Superior temporal gyrus (tissue), 1 donor: ENCODE results near the gene CYP1A1.
"Not testable (repeated sequence)": the region's sequence is repeated elsewhere in the genome, so short reads cannot be mapped to it uniquely, and the experiment has no call there.

ENCODE experiments used
- DNase-seq: peaks from one replicate; pipeline ENCODE4 v3.0.0-alpha.2; 2016; ENCODE audit errors: extremely low spot score

The CYP1A1 gene

DNA sequence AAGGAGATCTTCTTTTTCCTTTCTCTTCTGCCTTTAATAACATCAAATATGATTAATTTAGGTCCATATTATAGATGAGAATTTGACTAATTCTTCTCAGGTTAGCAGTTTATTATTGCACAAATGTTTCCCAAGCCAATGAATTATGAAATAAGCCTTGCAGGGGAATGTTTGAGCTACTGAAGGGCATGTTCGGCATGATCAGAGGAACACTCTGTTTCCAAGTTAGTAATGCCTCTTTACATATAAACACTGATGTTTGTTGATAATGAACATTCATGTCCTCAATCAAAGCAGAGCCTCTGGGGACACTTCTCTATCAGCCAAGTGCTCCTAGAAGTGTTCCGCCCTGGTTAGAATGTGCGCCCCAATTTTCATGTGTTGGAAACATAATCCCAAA is 10.0 kb upstream of the CYP1A1 start:
- DNase-seq, result no peak

DNA sequence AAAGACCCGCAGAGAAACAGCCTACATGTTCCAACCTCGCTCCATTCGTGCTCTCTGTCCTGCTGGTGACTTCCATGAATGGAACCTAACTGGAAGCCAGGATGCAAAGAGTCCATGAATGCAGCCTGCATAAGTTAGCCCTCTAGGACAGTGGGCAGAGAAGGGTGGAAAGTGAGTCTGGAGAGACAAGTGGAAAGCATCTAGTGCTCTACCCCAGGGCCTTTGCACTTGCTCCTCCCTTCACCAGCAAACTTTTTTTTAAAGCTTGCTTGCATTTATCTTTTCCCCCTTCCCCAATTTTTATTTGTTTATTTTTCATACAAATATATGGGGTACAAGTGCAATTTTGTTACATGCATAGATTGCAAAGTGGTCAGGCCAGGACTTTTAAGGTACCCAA is 7.9 kb upstream of the CYP1A1 start:
- DNase-seq, result no peak

DNA sequence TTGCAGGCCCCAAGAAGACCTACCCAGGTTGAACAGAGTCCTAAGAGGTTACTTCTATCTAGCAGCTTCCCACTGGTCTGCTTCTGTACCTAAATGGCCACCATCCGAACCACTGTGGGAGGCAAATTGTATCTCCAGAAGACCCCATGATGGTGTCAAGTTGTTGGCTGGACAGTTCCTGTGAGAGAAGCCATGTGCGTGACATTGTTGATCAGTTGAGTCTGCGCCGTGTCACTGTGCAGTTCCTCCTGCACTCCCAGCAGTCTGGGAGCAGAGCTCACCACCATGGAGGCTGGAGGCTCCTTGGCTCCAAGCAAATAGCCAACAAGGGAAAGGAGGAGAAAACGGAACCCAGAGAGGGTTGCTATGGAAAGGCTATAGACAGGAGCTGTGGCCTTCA is 7.5 kb upstream of the CYP1A1 start:
- no peak for DNase-seq

DNA sequence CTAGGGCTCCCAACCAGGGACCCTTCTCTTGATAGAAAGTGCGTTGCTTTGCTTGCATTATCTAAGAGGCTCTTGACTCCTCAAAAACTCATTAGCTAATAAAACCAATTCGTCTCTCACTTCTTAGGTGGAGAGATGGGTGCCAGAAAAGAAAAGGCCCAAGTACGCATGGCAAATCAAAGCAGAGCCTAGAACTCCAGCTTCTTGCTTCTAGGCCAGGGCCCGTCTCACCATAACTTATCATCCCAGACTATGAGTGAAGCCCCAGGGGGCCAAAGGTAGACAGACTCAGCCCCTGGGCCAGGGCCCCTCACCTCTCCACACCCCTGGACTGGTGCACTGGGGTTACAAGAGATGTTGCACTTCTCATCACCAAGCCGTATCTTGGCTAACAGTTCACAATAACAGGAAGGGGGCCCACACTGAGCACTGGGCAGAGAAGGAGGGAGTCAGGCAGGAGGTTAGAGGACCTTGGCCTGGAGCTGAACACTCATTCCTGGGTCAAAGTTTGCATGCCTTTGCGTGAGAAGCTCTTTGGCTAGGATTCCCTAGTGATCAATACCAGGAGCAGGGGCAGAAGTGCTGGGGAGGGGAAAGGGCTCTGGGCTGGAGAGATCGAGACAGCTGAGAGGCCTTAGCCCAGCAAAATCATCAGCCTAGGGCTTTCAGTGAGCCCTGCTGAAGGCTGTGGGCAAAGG is 5.4 kb upstream of the CYP1A1 start:
- no peak for DNase-seq

DNA sequence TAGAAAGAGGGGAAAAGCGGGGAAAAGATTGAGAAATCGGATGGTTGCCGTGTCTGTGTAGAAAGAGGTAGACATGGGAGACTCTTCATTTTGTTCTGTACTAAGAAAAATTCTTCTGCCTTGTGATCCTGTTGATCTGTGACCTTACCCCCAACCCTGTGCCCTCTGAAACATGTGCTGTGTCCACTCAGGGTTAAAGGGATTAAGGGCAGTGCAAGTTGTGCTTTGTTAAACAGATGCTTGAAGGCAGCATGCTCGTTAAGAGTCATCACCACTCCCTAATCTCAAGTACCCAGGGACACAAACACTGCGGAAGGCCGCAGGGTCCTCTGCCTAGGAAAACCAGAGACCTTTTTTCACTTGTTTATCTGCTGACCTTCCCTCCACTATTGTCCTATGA is 4.0 kb upstream of the CYP1A1 start:
- DNase-seq, result not testable (repeated sequence)

DNA sequence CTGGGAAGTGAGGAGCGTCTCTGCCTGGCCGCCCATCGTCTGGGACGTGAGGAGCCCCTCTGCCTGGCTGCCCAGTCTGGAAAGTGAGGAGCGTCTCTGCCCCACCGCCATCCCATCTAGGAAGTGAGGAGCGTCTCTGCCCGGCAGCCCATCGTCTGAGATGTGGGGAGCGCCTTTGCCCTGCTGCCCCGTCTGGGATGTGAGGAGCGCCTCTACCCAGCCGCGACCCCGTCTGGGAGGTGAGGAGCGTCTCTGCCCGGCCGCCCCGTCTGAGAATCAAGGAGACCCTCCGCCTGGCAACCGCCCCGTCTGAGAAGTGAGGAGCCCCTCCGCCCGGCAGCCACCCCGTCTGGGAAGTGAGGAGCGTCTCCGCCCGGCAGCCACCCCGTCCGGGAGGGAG is 3.4 kb upstream of the CYP1A1 start:
- DNase-seq, result not testable (repeated sequence)

DNA sequence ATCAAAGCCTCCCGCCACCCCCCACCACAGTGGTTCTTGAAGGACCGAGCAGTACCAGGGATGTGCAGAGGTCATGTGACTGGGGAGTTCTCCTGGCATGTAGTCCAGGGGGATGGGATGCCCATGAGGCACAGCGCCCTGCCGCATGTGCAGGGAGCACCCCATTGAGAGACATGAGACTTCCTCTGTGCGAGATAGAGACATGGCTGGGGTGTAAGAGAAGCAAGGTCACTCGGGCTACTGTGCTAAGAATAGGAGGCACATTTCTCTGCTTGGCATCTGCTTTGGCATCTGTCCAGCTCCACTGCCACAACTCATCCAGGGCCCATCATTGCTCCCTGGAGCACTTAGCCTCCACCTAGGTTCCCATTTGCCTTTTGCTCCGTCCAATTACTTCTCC is 2.4 kb upstream of the CYP1A1 start:
- DNase-seq, result no peak

DNA sequence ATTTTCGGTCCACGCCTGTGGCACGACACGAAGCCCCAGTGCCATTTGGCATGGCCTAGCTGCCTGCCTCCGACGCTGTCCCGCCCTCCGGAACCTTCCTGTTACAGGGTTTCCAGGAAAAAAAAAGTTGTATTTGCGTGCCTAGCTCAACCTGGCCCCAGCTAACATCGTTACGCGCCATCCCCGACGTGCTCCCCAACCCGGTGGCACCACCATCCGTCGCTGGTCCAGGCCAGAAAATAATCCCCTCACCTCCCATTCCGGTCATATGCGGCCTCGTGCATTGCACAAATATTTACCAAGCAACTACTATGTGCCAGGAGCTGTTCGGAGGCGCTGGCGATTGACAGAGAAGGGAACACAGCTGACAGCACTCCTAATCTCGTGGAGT is 1.4 kb upstream of the CYP1A1 start:
- DNase-seq, result no peak

DNA sequence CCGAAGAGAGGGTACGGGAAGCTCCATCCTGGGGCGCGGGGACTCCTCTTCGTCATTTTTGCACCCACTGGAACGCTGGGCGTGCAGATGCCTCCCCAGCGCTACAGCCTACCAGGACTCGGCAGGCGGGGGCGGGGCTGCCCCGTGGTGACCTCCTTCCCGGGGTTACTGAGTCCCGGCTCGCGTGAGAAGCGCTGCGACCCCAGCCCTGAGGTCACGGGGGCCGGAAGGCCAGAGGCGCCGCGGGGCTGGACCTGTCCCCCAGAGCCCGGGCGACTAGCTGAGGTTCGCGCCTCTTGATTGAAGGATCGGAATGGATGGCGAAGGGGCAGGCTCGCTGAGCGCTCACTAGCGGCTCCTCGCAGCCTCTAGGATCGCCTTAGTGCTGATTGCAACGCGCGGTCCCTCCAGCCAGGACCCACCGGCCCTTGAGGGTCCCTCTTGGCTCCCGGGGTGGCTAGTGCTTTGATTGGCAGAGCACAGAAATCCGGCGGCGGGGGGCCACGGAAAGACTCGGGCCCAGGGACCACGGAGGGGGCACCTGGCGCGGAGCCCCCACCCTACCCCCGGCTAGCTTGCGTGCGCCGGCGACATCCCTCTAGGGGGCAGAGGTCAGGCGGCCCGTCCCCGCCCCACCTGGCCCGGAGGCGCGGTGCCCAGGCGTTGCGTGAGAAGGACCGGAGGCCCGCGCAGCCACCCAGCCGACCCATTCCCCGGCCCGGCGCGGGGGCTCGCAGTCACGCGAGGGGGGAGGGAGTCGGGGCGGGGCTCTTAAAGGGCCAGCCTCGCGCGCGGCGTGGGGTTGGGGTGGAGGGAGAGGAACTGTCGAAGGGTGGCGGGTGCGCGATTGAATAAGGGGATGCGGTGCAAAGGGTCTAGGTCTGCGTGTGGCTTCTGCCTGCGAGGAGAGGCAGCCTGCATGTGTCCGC is 781 bp upstream of the CYP1A1 start:
- no peak for DNase-seq

DNA sequence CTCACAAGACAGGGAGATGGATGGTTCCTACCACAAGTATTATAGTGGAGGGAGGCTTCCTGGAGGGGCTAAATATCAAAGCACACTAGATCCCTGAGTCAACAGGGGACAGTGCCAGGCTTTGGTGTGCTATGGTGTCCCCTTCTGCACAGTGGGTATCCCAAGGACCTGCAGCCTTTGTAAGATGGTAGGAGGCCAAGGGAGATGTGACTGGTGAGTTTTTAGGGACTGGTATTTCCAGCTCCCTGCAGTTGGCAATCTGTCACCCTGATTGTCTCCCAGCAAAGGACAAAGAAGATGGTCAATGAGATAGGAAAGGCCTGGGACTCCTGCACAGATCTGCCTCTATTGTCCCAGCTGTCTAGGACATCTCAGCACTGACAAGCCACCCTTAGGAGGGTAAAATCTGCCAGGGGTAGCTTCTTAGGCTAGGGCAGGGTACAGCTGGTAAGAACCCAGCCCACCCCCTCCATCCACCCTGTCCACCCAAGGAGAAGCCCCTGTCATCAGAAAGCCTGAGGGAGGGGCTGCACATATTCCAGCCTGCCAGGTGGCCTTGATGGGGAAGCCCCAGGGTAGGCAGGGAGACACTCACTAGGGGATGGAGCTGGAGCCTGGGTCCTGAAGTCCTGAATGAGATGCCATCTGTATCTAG is 631 bp downstream of the CYP1A1 start:
- no peak for DNase-seq

DNA sequence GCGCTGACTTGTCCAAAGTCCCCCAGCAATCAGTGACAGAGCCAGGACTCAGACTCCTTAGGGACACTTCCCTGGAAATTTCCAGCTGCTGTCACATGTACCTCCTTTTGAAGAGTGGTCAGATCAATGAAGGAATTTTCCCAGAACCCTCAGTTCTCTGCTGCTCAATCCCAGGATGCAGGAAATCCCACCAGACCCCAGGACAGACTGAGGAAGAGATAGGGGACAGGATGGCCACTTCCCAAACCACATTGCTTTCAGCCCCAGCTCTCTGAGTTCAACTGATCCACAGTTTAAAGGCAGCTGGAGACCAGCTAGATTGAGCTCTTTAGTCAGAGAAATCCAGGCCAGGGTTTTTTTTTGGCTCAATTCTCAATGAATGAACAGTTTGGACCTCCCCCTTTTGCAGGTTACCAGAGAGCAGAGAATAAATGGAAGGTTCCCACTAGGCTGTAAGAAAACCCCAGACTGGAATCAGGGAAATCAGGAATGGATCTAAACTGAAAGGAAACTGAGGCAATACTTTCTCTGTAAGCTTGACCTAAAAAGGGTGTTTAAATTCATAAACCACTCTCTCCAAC is 1.5 kb downstream of the CYP1A1 start:
- DNase-seq, result peak; percentile 90

DNA sequence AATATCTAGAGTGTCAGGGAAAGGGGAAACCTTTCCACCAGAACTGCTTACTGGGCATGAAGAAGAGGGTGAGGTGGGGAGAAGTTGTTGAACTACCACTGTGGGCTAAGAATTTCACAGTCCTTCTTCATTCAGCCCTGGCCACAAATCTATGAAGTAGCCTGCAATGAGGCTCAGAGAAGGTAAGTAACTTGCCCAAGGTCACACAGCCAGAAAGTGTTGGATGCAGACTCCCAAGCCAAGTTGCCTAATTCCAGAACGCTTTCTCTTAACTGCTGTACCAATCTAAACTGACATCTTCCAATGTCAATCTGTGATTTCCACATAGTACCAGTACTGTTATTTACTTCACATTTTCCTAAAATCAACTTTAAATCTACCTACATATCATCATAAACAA is 2.1 kb downstream of the CYP1A1 start:
- DNase-seq, result no peak

DNA sequence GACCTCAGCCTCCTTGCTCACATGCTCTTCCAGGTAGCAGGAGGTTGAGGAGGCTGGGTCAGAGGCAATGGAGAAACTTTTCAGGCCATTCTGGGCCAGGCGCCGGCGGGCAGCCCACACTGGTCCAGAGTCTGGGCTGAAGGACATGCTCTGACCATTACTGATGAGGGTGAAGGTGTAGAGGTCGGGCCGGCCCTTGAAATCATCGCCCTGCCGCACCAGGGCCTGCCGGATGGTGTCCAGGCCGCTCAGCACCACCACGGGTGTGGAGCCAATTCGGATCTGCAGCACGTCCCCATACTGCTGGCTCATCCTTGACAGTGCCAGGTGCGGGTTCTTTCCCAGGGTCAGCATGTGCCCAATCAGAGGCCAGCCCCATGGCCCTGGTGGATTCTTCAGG is 2.7 kb downstream of the CYP1A1 start:
- DNase-seq, result no peak

DNA sequence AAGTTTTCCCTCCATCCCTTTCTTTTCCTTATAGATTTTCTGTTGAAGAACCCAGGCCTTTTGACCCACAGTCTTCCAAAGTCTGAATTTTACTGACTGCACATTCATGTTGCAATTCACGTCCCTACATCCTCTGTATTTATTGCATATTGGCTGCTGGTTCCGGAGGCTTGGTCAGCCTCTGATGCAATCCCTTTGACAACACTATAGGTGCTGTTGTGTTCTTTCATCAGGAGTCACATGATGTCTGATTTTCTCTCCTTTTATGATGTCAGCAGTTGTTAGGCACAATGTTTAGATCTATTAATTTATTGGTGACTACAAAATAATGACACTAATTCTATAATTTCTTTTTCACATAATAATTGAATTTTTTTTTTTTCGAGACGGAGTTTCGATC is 8.7 kb downstream of the CYP1A1 start:
- no peak for DNase-seq

DNA sequence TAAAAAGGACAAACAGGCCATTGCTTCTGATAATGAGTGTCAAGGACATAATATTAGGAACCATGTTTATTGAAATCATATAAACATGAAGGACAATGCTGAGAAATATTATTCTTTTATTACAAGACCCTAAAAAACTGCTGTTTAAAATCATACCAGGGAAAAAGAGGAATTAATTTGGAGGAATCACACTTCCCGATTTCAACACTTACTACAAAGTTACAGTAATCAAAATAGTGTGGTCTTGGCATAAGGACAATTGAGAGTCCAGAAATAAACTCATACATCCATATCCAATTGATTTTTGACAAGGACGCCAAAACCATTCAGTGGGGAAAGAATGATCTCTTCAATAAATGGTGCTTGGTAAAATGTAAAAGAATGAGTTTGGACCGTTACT is 13.0 kb downstream of the CYP1A1 start:
- no peak for DNase-seq

DNA sequence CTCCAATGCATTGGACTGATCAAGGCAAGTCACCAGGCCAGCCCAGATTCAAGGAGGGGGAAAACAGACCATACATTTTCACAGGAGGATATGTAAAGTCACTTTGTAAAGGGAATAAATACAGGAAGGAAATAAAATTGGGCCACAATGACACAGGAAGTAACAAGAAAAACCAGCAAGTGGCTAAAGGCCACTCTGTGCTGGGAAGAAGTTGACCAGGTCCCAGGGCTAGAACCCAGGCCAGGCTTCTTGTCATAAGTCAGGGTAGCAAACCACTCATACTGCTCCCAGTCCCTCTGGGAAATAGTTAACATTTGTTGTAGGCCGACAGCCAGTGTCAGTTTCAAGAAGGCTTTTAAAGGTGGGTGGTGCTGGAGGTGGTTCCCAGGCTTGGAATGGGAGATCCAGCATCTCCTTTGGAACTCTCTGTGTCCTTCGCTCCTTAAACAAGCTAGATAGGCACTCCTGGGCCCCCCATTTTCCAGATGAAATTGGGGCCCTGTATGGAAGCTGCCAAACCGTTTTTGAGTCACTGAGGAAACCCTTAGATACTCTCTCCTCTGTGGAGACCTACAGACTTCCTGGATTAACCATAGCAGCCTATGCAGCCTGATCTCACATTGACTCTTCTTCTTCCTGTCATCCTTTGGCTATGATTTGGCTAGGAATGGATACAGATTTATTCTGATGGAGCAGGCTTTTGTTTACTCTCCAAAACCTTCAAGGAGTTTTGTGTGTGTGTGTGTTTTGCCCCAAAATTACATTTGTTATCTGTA is 14.8 kb downstream of the CYP1A1 start:
- DNase-seq, result no peak

DNA sequence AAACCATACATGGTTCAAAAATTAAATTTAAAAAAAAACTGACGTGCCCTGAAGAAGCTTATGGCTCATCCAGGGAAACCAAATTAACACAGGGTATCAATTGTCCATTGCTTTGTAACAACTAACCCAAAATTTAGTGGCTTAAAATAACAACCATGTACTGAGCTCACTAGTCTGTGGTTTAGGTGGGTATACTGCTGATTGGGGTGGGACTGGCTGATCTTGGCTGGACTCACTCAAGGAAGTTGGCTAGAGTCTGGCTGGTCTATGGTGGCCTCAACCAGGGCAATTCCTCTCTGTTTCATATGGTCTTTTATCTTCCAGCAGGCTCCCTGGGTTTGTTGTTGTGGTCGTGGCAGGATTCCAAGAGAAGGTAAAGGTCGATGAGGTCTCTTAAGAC is 15.4 kb downstream of the CYP1A1 start:
- DNase-seq, result no peak

DNA sequence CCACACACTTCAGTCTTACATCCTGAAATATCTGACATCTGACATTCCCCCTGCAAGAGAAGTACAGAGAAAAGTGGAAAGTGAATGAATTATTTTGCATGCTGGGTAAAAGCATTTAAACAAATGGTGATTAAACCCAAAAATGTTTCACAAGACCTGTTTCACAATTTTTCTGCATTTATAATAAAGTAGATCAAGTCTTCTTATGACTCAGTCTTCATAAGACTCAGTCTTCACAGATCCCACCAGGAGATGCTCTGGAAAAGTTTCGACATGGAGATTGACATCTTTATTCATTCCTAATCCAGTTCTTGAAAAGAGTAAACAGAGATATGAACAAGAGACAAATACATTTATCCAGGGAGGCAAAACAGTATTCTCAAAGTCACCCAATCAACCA is 16.3 kb downstream of the CYP1A1 start:
- no peak for DNase-seq

DNA sequence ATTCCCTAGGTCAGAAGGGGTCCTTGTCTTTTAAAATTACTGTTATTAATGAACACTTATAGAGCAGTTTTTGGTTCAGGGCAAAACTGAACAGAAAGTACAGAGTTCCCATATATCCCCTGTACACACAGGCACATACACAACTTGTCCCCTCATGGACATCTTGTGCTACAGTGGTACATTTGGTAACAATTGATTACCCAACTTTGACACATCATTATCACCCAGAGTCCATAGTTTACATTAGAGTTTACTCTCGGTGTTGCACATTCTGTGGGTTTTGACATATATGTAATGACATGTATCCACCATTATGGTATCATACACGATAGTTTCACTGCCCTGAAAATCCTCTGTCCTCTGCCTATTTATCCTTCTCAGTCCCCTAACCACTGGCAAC is 28.5 kb downstream of the CYP1A1 start:
- DNase-seq, result no peak

DNA sequence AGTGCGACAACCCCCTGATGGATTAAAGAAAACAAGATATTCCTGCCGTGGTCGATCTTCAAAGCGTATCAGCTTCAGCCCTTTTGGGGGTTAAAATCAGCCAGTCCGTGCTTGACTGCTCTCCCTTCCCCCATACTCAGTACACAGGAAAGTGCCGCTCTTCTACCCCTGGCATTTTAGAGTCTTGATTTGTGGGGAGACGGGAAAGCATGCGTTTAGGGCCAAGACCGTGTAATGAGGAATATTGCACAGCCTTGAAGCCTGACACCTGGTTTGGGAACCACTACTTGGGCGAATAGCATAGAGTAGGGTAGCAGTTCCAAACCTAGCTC is 29.0 kb downstream of the CYP1A1 start:
- DNase-seq, result no peak

DNA sequence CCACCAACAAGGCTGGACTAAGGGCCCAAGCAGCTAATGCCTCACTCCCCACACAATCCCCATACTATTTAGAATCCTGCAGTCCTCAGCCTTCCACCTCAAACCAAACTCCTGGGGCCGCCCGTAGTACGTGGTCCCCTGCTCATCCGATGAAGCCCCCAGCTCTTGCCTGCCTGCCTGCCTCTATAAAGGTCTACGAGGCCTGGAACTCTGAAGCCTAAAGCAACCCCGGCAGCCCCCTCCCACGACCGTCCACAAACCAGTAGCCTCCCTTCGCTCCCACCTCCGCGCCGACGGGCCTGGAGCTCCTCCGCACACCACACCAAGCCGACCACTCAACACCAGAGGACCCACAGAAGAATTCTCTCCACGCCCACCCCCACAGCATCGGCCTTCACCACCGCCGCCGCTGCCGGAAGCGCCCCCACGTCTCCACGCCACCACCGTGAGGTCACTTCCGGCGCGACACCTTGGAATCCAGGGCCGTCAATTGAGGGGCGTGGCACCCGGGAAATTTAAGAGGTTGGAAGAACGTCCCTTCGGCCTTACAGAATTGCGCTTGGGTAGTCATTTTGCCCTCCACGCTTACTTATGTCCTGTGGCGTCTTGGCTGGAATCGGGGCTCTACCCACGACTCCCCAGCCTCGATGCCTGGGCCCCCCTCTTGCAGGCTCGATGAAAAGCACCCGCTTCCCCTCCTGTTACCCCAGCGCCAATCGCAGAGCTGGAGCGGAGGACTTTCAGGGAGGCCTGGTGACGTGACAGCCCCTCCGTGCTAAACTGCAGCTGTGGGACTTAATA is 29.5 kb downstream of the CYP1A1 start, which contains the start of gene EDC3:
EDC3 (minus strand) TSS at position 428 of the 801 bp plus-strand sequence. CDS start 20,900 bp downstream, outside the sequence.
- peak; percentile 92 for DNase-seq
